ENCODE measurements around the gene PCOLCE2.
A peak's percentile ranks its signal among the peaks of the same experiment; 100 is the strongest.

The PCOLCE2 gene

DNA sequence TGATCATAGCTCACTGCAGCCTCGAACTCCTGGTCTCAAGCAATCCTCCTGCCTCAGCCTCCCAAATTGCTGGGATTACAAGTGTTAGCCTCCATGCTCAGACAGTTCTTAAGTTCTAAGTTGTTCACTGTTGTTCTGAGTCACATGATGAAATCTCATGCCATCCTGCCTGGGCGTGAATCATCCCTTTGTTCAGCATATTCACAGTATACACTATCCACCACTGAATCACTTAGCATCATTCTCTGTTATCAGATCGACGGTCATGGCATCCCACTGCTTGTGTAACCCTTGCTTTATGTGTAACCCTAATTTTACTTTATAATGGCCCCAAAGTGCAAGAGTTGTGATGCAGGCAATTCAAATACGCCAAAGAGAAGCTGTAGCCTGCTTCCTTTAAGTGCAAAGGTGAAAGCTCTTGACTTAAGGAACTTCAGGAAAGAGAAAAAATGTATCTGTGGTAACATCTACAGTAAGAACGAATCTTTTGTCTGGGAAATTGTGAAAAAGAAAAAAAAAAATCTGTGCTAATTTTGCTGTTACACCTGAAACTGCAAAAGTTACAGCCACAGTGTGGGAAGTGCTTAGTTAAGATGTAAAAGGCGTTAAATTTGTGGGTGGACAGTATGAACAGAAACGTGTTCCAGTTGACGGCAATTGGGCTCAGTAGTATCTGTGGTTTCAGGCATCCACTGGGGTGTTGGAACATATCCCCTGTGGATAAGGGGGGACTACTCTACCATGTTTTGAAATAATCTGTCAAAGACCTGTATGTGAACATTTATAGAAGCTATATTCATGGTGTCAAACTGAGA, 80.6 kb downstream of the PCOLCE2 start:
- DNase-seq, result peak; percentile 58

DNA sequence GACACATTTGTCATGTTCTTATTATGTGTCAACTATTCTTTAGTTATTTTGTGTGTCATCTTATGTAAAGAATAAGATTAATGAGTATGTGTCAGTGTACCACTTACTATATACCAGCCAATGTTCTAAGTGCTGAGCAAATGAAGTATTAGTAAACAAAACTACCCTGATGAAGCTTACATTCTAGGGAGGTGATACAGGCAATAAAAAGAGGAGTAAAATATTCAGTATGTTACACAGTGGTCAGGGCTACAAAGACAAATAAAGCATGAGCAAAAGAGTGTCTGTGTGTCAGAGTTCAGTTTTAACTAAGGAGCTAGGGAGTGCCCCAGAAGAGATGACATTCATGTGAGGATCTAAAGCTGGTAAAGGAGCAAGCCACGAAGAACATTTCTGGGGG, 86.0 kb downstream of the PCOLCE2 start:
- no peak for DNase-seq

DNA sequence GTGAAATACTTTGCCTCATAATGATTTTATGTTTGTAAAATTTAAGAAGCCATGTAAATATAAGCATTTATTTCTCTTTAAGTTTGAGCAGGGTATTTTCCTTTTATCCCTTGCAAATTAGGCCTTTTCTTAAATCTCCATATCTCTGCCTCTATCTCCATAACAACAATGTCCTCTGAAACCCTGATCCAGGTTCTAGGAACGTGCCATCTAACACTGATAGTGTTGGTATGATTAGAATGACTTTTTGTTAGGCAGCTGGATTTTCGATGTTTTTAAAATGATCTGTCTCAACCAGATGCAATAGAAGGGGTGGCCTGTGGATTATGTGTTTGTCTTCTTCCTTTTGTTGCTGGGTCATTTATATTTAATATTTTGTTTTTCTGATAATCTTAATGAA, 87.1 kb downstream of the PCOLCE2 start:
- no peak for DNase-seq

DNA sequence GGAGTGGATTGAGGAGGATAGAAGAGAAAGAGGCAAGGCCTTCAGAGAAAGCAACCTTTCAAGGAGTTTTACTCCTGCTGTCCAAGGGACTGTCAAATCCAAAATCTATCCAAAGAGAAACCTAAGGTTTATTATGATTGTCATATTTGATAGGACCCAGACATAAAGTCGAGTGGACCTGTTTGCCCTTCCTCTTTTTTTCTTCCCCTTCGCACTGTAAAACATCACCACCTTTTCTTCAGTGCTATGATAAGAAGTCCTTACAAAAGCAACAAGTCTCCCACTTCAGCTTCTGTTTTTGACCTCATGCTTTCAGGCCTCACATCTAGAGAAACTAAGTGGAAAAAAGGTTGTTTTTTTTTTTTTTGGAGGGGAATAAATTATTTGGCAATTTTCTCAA, 92.1 kb downstream of the PCOLCE2 start:
- no peak for DNase-seq

DNA sequence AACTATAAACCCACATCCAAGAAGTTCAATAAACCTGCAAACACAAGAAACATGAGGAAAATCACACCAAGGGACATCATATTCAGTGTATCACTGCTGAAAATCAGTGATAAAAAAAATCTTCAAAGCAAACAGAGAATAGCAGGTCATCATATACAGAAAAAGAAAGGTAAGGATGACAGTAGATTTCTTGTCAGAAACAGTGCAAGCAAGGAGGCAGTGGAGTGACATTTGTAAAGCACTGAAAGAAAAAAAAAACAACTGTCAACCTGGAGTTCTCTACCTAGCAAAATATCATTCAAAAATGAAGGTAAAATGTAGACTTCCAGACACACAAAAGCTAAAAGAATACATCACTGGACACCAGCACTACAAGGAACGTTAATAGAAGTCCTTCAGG, 93.6 kb downstream of the PCOLCE2 start:
- no peak for DNase-seq

DNA sequence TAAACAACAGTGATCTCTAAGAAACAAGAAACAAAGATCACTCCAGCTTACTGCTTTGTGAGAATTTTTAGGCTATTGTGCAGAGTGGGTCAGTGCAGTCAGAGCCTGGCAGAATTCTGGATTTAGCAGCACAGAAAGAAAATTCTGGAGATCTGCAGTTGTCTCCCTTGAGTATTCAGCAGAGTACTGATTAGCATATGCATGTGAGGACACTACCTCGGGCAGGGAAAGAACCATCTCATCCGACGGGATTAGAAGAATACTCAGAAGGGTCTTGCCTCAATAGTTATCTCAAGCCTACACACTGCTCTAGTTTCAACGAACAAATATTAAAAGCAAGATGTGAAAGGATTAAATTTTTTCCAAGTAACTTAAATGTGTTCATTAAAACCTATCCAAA, 94.4 kb downstream of the PCOLCE2 start:
- no peak for DNase-seq

DNA sequence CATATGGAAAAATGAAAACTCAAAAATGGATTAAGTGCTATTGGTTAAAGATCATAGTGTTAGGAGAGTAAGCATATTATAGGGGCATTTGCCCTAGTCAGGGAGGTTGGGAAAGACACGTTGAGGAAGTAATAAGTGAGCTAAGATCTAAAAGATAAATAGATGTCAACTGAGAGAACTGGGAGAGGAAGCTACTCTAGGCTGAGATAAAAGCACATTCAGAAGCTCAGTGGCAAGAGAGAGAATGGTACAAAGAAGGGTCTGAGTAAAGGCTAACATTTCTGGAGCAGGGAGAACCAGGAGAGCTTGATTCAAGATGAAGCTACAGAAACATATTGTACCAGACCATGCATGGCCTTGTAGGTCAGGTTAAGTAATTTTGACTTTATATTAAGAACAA, 101.2 kb downstream of the PCOLCE2 start:
- DNase-seq, result no peak

DNA sequence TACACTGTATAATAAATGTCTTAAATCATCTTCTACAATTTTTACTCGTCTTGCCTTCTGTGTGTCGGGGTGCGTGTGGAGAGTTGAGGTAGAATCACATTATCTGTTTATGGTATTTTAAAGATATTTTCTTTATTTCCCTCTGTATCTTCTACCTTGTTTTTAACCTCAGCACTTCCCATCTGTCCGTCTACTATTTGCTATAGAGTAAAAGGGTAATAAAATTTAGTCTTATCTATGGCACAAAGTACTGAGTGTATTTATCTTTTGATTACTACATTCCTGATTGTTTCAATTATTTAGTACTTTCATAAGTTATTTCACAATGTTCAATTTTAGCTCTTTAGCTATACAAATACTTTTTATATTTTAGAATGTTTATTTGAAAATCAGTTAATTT, 102.9 kb downstream of the PCOLCE2 start:
- no peak for DNase-seq

DNA sequence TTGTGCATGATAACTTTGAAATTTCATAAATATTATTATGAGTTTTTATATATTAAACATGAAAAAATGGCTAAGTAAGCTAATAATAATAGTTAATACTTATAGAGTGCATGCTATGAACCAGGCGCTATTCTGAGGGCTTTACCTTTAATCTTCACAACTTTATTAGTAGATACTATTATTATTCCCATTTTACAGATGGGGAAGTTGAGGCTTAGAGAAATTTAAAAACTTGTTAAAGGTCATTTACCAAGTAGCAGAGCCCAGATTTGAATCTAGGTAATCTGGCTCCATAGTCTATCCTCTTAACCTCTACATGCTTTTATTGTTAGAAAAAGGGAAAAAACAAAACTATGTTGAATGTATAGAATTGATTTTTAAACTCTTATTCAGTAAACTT, 104.7 kb downstream of the PCOLCE2 start:
- no peak for DNase-seq

DNA sequence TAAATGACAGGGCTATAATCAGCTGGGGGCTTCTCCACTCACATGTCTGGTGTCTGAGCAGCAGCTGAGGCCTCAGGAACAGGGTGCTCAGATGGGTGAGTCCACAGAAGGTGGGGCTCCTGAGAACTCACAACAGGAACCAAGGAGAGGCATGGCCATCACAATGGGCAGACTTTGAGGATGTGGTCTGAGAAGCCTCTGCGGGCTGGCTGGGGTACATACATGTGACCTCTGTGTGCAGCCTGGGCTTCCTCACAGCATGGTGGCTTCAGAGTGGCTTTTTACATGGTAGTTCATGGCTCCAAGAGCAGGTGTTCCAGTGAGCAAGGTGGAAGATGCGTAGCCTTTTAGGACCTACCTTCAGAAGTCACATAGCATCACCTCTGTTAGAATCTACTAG, 106.3 kb downstream of the PCOLCE2 start:
- no peak for DNase-seq

DNA sequence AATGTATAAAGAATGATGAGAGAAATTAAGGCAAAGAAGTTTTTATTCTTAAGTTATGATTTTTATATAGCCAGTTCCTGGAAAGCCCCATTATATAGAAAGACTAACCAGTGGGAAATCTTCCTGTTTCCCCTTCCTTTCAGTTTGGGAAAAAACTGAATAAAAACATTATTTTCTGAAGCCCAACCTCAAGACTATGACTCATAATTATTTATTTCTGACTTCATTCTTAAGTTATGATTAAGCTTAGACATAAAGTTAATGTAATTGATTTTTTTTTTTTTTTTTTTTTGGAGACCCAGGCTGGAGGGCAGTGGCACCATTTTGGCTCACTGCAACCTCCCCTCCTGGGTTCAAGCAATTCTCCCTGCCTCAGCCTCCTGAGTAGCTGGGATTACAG, 109.3 kb downstream of the PCOLCE2 start:
- DNase-seq, result no peak

DNA sequence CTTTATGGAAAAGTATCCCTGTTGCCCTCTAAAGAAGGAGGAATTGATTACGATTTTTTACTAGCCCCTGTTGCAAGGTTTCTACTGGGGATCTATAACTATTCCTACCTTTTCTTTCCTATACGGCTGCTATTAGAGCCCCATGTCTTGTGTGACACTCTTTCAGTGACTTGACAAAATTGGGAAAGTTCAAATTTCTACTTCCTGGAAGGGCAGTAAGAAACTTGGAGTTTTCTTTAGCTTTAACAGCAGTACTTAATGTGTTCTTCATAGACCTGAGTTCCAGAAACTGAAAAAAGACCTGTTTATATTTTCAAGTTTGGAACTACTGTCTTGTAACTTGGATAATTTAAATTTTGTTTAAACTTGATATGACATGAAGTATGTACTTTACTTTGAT, 110.3 kb downstream of the PCOLCE2 start:
- DNase-seq, result no peak

DNA sequence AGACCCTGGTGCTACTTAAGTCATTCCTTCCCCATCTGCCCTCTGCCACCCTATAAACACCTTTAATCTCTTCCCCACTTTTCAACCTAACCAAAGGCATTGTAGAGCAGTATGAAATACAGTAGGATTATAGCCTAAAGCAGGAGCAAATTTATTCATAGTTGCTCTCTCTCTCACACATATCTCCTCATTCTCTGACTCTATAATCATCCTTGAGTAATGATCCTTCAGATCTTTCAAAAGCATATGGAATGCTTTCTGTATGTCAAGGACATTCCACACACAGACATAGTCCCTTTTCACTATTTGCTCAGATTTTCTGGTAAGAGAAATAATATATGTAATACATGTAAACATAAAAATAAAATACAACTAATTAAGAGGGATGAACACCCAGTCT, 111.0 kb downstream of the PCOLCE2 start:
- DNase-seq, result no peak

DNA sequence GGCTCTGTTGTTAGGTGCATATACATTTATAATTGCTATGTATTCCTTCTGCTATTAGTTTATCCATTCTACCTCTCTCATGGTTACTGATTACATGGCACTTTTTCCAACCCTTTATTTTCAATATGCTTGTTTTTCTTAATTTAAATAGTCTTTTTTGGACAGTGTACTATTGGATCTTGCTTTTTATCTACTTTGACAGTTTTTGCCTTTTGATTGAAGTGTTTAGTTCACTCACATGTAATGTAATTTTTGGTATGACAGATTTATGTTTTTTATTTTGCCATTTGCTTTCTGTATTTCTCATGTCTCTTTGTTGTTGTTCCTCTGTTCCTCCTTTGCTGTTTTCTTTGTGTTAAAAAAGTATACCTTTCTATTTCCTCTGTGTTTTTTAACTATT, 120.5 kb downstream of the PCOLCE2 start:
- no peak for DNase-seq
